LNCAP (cell line): ENCODE measurements around the gene C11orf98.

Experiments
- TF ChIP-seq, protein P1 (sequence below): fragments of 450-650 bp; IDR thresholded peaks from 2 replicates; pipeline ENCODE4 v1.5.1; 2017; ENCODE audit warnings: mild to moderate bottlenecking

The C11orf98 gene

DNA sequence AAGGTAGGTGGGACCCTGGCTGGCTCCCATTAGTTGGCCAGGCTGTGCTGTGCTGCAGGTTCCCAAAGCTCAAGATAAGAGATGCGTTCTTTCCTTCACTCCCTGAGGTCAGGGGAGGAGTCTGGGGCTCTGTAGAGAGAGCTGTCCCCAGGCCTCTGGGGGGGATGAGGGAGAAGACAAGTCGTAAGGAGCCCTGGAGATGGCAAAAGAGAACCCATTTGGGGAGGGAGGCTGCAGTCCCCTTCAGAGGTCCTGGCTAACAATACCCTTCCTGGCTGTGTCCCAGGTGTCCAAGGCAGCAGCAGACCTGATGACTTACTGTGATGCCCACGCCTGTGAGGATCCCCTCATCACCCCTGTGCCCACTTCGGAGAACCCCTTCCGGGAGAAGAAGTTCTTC, 43.4 kb upstream of the C11orf98 start:
- TF ChIP-seq, protein P1, sequence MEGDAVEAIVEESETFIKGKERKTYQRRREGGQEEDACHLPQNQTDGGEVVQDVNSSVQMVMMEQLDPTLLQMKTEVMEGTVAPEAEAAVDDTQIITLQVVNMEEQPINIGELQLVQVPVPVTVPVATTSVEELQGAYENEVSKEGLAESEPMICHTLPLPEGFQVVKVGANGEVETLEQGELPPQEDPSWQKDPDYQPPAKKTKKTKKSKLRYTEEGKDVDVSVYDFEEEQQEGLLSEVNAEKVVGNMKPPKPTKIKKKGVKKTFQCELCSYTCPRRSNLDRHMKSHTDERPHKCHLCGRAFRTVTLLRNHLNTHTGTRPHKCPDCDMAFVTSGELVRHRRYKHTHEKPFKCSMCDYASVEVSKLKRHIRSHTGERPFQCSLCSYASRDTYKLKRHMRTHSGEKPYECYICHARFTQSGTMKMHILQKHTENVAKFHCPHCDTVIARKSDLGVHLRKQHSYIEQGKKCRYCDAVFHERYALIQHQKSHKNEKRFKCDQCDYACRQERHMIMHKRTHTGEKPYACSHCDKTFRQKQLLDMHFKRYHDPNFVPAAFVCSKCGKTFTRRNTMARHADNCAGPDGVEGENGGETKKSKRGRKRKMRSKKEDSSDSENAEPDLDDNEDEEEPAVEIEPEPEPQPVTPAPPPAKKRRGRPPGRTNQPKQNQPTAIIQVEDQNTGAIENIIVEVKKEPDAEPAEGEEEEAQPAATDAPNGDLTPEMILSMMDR: no peak

DNA sequence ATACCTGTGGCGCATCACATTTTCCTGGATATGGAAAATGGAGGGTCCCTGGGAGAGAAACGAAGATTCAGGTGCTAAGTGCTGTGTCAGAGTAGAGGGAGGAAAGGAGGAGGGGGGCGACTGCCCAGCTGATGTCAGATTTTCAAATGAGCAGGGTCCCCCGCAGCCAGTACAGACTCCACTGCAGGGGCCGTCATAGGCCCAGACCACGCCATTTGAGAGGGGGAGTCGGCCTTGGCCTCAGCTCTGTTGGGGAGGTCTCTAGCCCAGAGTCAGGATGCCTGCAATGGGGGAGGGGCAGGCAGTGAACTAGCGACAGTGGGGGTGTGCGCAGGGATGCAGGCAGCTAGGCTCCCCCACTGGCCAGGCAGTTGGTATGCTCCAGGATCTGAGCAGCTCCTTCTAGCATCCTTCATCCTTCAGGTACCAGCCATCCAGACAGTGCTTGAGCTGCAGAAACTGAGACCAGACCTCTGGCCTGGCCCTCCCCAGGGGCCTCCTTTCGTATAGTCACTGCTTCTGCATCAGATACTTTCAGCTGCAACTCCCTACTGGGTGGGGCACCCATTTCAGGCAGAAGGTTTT, 42.4 kb upstream of the C11orf98 start, which contains the start of the genes BSCL2 and GNG3:
TSS of gene BSCL2 (minus strand) at position 148 of the 585 bp plus-strand sequence. CDS start 229 bp downstream, outside the sequence.
TSS of gene GNG3 (plus strand) at position 400 of the 585 bp plus-strand sequence. CDS start 620 bp downstream, outside the sequence.
- TF ChIP-seq, protein P1: no peak

DNA sequence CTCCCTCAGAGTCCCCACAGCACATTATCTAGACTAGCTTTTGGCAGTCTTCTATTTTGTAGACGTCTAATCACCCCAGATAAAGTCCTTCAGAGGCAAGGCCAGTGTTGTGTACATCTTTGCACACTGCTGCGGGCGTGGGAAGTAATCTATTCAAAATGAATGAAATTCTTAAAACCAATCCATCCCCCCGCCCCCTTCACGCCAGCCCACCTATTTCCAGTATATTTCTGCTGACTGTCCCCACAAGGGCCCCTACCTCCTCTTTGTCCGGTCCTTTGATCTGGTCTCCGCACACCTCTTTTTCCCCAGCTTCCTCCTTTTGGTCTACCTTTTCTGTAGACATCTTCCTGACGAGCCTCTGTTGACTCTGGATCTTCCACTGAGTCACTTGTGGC, 41.8 kb upstream of the C11orf98 start:
- TF ChIP-seq, protein P1: no peak

DNA sequence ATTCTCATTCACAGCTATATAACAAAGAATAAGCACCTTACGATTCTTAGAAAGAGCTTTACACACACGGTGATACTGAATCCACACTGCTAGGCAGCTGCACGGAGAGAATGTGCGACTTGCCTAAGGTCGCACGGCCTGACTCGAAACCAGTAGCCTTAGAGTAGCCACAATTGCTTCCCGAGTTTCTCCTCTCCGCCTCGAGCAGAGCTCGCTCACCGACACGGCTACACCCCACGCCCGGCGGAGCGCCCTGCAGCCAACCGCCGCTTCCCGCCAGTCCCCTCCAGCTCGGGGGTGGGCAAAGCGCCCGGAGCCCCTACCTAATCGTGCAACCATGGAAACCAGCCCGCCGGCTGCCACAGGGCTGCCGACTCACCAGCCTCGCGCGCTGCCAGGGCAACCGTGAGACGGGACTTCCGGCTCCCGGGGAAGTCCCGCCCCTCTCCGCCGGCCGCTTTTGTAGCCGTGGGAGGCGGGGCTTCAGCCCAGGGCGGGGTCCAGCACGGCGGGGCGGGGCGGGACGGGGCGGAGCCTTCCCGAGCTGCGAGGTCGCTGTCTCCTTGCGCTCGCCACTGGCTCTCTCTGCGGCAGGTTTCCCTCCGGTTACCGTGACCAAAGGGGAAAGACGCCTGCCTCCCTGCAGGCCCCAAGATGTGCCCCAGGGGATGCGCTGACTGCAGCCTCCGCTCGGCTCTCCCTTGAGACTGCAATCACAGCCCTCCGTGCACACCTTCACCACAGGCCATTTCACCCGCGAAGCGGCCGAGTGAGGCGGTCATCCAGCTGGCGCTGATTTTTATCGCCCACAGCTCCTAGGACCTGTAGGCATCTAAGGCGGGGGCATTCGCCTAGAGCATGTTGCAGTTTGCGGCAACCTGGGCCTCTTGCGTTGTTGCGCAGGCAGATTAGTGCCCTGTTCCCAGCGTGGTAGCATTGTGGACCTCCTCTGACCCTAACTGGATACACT, 41.2 kb upstream of the C11orf98 start:
- TF ChIP-seq, protein P1: no peak

DNA sequence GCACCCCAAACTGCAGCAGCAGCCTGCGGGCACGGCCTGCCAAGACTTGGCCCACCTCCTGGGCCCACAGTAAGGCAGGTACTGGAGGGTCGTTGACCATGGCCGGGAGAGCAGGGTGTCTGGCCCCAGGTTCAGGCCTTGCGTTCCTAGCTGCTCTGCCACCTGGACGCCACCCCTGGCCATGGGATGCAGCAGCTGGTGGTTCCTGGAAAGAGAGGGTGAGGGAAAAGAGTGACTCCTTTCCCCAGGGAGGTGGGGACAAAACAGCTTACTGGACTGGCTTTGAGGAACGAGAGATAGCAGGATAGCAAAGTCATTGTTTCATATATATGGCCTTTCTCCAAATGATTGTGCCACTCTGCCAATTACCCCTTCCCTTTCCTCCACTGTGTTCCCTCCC, 40.4 kb upstream of the C11orf98 start:
- TF ChIP-seq, protein P1: peak; percentile 30; the same call in 1 of the 2 replicates

DNA sequence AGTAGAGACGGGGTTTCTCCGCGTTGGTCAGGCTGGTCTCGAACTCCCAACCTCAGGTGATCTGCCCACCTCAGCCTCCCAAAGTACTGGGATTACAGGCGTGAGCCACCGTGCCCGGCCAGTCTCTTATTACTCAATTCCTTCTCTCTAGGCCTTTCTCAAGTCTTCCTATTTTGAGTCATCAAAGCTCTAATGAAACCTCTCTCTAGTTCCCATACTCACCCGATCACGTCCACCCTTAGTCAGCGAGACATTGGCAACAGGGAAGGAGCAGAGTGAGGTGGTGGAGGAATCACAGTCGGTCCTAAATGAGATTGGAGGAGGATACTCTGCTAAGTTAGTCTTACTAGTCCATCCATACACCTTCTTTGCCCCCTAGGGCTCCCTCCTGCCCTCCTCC, 37.2 kb upstream of the C11orf98 start:
- TF ChIP-seq, protein P1: no peak

DNA sequence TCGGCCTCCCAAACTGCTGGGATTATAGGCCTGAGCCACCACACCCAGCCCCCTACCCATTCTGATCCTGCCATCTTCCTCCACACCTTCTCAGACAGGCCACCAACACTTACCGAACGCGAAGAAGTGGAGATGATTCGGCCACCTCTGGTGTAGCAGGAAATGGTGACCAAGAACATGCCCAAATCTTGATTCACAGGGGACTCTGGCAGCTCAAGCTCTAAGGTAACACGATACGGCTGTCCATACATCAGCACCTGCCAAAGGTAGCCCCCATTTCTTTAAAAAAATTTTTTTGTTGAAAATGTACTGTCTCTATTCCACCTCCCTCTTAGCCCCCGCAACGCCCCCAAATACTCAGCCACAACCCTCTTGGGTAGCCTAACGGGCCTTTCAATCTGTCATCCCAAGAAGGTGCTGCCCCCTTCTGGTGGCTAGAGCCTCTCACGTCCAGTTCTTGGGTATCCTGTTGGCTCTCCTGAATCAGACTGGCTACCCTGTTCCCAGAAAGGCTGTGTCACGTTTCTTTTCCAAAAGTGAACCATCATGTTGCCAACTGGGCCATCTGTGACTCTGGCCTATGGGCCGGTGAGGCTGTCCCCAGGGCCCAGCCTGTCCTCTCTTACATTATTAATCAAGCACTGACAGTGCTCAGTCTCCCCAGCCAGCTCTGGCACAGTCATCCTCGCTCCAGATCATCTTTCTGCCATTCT, 29.6 kb upstream of the C11orf98 start:
- TF ChIP-seq, protein P1: peak; percentile 82
